Parathyroid adenoma (tissue), 2 donors: ENCODE results near the gene DNAJA2.
"Not testable (repeated sequence)": the region's sequence is repeated elsewhere in the genome, so short reads cannot be mapped to it uniquely, and the experiment has no call there.

ENCODE experiments used
- H2AFZ ChIP-seq: fragments of 300-600 bp; sonication (generic); one replicate; pipeline ENCODE4 v1.7.0; 2017; ENCODE audit warnings: antibody characterized with exemption, mild to moderate bottlenecking
- H3K27ac ChIP-seq: fragments of 300-600 bp; sonication (generic); one replicate; pipeline ENCODE4 v1.7.0; 2017
- H3K27me3 ChIP-seq: fragments of 300-600 bp; sonication (generic); one replicate; pipeline ENCODE4 v1.7.0; 2017; ENCODE audit warnings: low read length; ENCODE audit not compliant: control insufficient read depth, insufficient read depth
- H3K36me3 ChIP-seq: fragments of 300-600 bp; sonication (generic); one replicate; pipeline ENCODE4 v1.7.0; 2017; ENCODE audit warnings: low read length; ENCODE audit not compliant: control insufficient read depth, insufficient read depth
- H3K4me1 ChIP-seq: fragments of 300-600 bp; sonication (generic); one replicate; pipeline ENCODE4 v1.7.0; 2017; ENCODE audit warnings: control low read depth
- H3K4me2 ChIP-seq: fragments of 300-600 bp; sonication (generic); one replicate; pipeline ENCODE4 v1.7.0; 2017; ENCODE audit warnings: low read length
- H3K4me3 ChIP-seq: fragments of 300-600 bp; sonication (generic); one replicate; pipeline ENCODE4 v1.7.0; 2017; ENCODE audit warnings: low read depth, low read length
- H3K79me2 ChIP-seq: fragments of 300-600 bp; sonication (generic); one replicate; pipeline ENCODE4 v1.7.0; 2017; ENCODE audit warnings: control low read depth
- H3K9ac ChIP-seq: fragments of 300-600 bp; sonication (generic); one replicate; pipeline ENCODE4 v1.7.0; 2017; ENCODE audit warnings: mild to moderate bottlenecking
- H3K9me3 ChIP-seq: fragments of 300-600 bp; sonication (generic); one replicate; pipeline ENCODE4 v1.7.0; 2017; ENCODE audit warnings: low read length; ENCODE audit not compliant: control insufficient read depth
- TF ChIP-seq, protein P1 (sequence below): fragments of 300-600 bp; sonication (generic); IDR thresholded peaks from one replicate; pipeline ENCODE4 v1.7.0; 2017; ENCODE audit warnings: antibody characterized with exemption, mild to moderate bottlenecking
- donor health status: primary hyperparathyroidism.

The DNAJA2 gene

GRCh38 chr16:46949241-46949892, 24.1 kb downstream of the DNAJA2 start:
- H3K27ac ChIP-seq: no peak overlapping the region
- no peak overlapping the region for H3K4me3 ChIP-seq
- no peaks in the 10 kb centered on the region for H3K36me3 ChIP-seq
- H3K4me1 ChIP-seq: no peaks in the 10 kb centered on the region
- no peak overlapping the region for H3K9ac ChIP-seq
- no peaks in the 10 kb centered on the region for H3K79me2 ChIP-seq
- H3K27me3 ChIP-seq: no peaks in the 10 kb centered on the region
- TF ChIP-seq, protein P1, sequence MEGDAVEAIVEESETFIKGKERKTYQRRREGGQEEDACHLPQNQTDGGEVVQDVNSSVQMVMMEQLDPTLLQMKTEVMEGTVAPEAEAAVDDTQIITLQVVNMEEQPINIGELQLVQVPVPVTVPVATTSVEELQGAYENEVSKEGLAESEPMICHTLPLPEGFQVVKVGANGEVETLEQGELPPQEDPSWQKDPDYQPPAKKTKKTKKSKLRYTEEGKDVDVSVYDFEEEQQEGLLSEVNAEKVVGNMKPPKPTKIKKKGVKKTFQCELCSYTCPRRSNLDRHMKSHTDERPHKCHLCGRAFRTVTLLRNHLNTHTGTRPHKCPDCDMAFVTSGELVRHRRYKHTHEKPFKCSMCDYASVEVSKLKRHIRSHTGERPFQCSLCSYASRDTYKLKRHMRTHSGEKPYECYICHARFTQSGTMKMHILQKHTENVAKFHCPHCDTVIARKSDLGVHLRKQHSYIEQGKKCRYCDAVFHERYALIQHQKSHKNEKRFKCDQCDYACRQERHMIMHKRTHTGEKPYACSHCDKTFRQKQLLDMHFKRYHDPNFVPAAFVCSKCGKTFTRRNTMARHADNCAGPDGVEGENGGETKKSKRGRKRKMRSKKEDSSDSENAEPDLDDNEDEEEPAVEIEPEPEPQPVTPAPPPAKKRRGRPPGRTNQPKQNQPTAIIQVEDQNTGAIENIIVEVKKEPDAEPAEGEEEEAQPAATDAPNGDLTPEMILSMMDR: no peak
- H2AFZ ChIP-seq: no peak overlapping the region
- no peak overlapping the region for H3K4me2 ChIP-seq
- H3K9me3 ChIP-seq: no peaks in the 10 kb centered on the region

- Histone ChIP-seq H3K9me3 (no peaks in the 10 kb centered on the region), H3K36me3 (no peaks in the 10 kb centered on the region), H3K4me2 (no peak overlapping the region), H2AFZ (no peak overlapping the region), H3K4me1 (no peaks in the 10 kb centered on the region), H3K27me3 (no peaks in the 10 kb centered on the region), H3K4me3 (no peak overlapping the region), H3K9ac (no peak overlapping the region), H3K79me2 (no peaks in the 10 kb centered on the region), H3K27ac (no peak overlapping the region)
- TF ChIP-seq, protein P1: no peak
Observed at GRCh38 chr16:46948548-46949166, 24.8 kb downstream of the DNAJA2 start.

- H3K4me1 ChIP-seq: no peaks in the 10 kb centered on the region
- H3K36me3 ChIP-seq: no peaks in the 10 kb centered on the region
- no peaks in the 10 kb centered on the region for H3K9me3 ChIP-seq
- H3K4me2 ChIP-seq: no peak overlapping the region
- no peaks in the 10 kb centered on the region for H3K79me2 ChIP-seq
- no peak overlapping the region for H3K9ac ChIP-seq
- H3K27me3 ChIP-seq: no peaks in the 10 kb centered on the region
- H3K27ac ChIP-seq: no peak overlapping the region
- no peak overlapping the region for H2AFZ ChIP-seq
- TF ChIP-seq, protein P1: peak; percentile 48
- no peak overlapping the region for H3K4me3 ChIP-seq
Observed at GRCh38 chr16:46947900-46948547, 25.4 kb downstream of the DNAJA2 start.

GRCh38 chr16:46944713-46945112, 28.8 kb downstream of the DNAJA2 start:
- H3K27ac ChIP-seq, H3K4me1 ChIP-seq, H3K36me3 ChIP-seq, H3K79me2 ChIP-seq, H3K9ac ChIP-seq, H3K9me3 ChIP-seq, H2AFZ ChIP-seq, H3K4me2 ChIP-seq, H3K27me3 ChIP-seq, H3K4me3 ChIP-seq: not testable (repeated sequence)

DNA sequence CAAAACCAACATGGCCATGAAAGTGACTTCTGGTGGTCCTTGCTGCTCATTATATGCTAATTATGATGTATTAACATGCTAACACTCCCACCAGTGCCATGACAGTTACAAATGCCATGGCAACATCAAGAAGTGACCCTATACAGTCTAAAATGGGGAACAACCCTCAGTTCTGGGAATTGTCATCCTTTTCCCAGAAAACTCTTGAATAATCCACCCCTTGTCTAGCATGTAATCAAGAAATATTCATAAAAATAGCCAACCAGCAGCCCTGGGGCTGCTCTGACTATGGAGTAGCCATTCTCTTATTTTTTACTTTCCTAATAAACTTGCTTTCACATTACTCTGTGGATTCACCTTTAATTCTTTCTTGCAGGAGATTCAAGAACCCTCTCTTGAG, 35.9 kb downstream of the DNAJA2 start:
- no peaks in the 10 kb centered on the region for H3K9me3 ChIP-seq
- H3K27ac ChIP-seq: no peak overlapping the region

More for the DNA sequence above, 35.9 kb downstream of the DNAJA2 start:
- TF ChIP-seq, protein P1: no peak
- Histone ChIP-seq H3K4me3 (no peak overlapping the region), H3K36me3 (no peaks in the 10 kb centered on the region), H3K27me3 (no peaks in the 10 kb centered on the region), H3K9ac (no peak overlapping the region), H3K4me2 (no peak overlapping the region), H3K79me2 (no peaks in the 10 kb centered on the region), H2AFZ (no peak overlapping the region), H3K4me1 (no peaks in the 10 kb centered on the region)
